IMR-90 (cell line): ENCODE measurements around the gene RPS3A. TPM values are rescaled to one million over a fixed set of nuclear protein-coding genes. Genes with fewer than 3 reads are reported as not detected.

Experiments used
- ATAC-seq: fragments of 200-7000 bp; cut with Tn5 transposase; 2 replicates; pipeline ENCODE4 v1.9.1; 2020; ENCODE audit warnings: low read depth, mild to moderate bottlenecking, moderate library complexity
- BruUV-seq: library from RNA; stranded (reverse); fragments of 400-500 nt; replicated peaks from 2 replicates; lab custom pipeline; 2021; lab: Mats Ljungman, UMichigan
- CTCF ChIA-PET: fragments of 300-600 bp; formaldehyde crosslinking; extraction: SDS; loops from one replicate; lab custom pipeline; 2021; ENCODE audit warnings: antibody characterized with exemption; lab: Yijun Ruan, JAX
- POLR2A ChIA-PET: fragments of 300-600 bp; sonication (Branson Sonifier 250); formaldehyde crosslinking; loops from one replicate; lab custom pipeline; 2022; ENCODE audit warnings: antibody characterized with exemption; ENCODE audit not compliant: unreplicated experiment; lab: Charles Lee
- DNase-seq: peaks from one replicate; pipeline ENCODE4 v3.0.0; 2013
- H2AFZ ChIP-seq: replicated peaks from 2 replicates; pipeline ENCODE3; 2013; ENCODE audit warnings: low read length, mild to moderate bottlenecking; ENCODE audit not compliant: poor library complexity
- H2AK5ac ChIP-seq: 2 replicates; pipeline ENCODE4 v1.6.1; 2013; ENCODE audit warnings: low read depth, low read length, inconsistent platforms
- H2AK9ac ChIP-seq: replicated peaks from 2 replicates; pipeline ENCODE3; 2013; ENCODE audit warnings: mild to moderate bottlenecking, low read depth, low read length, moderate library complexity; ENCODE audit not compliant: poor library complexity
- H2BK120ac ChIP-seq: 2 replicates; pipeline ENCODE4 v1.6.1; 2013; ENCODE audit warnings: low read depth, low read length, inconsistent platforms
- H2BK15ac ChIP-seq: 3 replicates; pipeline ENCODE4 v1.6.1; 2013; ENCODE audit warnings: low read depth, low read length, inconsistent platforms
- H2BK20ac ChIP-seq: 2 replicates; pipeline ENCODE4 v1.6.1; 2013; ENCODE audit warnings: low read depth, mild to moderate bottlenecking, inconsistent platforms, low read length, moderate library complexity
- H2BK5ac ChIP-seq: 2 replicates; pipeline ENCODE4 v1.6.1; 2013; ENCODE audit warnings: mild to moderate bottlenecking, low read depth, low read length, inconsistent platforms; ENCODE audit not compliant: poor library complexity, severe bottlenecking
- H3K14ac ChIP-seq: replicated peaks from 2 replicates; pipeline ENCODE4 v1.6.1; 2013; ENCODE audit warnings: low read depth, low read length, inconsistent platforms
- H3K18ac ChIP-seq: 2 replicates; pipeline ENCODE4 v1.6.1; 2013; ENCODE audit warnings: low read depth, low read length, control low read depth
- H3K23ac ChIP-seq: 2 replicates; pipeline ENCODE4 v1.6.1; 2013; ENCODE audit warnings: low read depth, low read length, inconsistent platforms
- H3K27ac ChIP-seq: 2 replicates; pipeline ENCODE4 v1.5.1; 2013; ENCODE audit warnings: mild to moderate bottlenecking, control low read depth, low read length; ENCODE audit not compliant: insufficient read depth
- H3K27me3 ChIP-seq: 2 replicates; pipeline ENCODE4 v1.6.1; 2013; ENCODE audit warnings: low read length; ENCODE audit not compliant: control insufficient read depth, insufficient read depth
- H3K36me3 ChIP-seq: 2 replicates; pipeline ENCODE4 v1.6.1; 2013; ENCODE audit warnings: low read length, mixed read lengths; ENCODE audit not compliant: control insufficient read depth, insufficient read depth
- H3K4ac ChIP-seq: 2 replicates; pipeline ENCODE4 v1.6.1; 2013; ENCODE audit warnings: low read depth, low read length, inconsistent platforms
- H3K4me1 ChIP-seq: 2 replicates; pipeline ENCODE4 v1.6.1; 2013; ENCODE audit warnings: low read length, mixed read lengths; ENCODE audit not compliant: control insufficient read depth, insufficient read depth
- H3K4me2 ChIP-seq: 2 replicates; pipeline ENCODE4 v1.6.1; 2013; ENCODE audit warnings: low read depth, mild to moderate bottlenecking, control low read depth, low read length, moderate library complexity
- H3K4me3 ChIP-seq: 2 replicates; pipeline ENCODE4 v1.5.1; 2013; ENCODE audit warnings: low read depth, mild to moderate bottlenecking, control low read depth, low read length, moderate library complexity; ENCODE audit not compliant: insufficient read depth
- H3K56ac ChIP-seq: 2 replicates; pipeline ENCODE4 v1.6.1; 2013; ENCODE audit warnings: low read length, inconsistent platforms; ENCODE audit not compliant: insufficient read depth; ENCODE audit errors: extremely low read depth
- H3K79me1 ChIP-seq, 2 experiments: 2 replicates each; pipeline ENCODE4 v1.6.1; 2013; ENCODE audit warnings: low read length in 2 of 2, inconsistent platforms in 1 of 2, low read depth in 1 of 2
- H3K9ac ChIP-seq: 2 replicates; pipeline ENCODE4 v1.6.1; 2013; ENCODE audit warnings: low read depth, low read length, control low read depth
- H3K9me1 ChIP-seq: 2 replicates; pipeline ENCODE4 v1.6.1; 2013; ENCODE audit warnings: low read length, inconsistent platforms; ENCODE audit not compliant: insufficient read depth
- H3K9me3 ChIP-seq: 2 replicates; pipeline ENCODE4 v1.6.1; 2013; ENCODE audit warnings: low read length; ENCODE audit not compliant: control insufficient read depth, insufficient read depth
- H4K20me1 ChIP-seq: 2 replicates; pipeline ENCODE4 v1.6.1; 2013; ENCODE audit warnings: low read length, inconsistent platforms; ENCODE audit not compliant: insufficient read depth
- H4K5ac ChIP-seq: 2 replicates; pipeline ENCODE4 v1.6.1; 2013; ENCODE audit warnings: mild to moderate bottlenecking, low read depth, low read length, control low read depth
- H4K8ac ChIP-seq, 2 experiments: 2 replicates each; pipeline ENCODE4 v1.6.1; 2013; ENCODE audit warnings: low read depth in 2 of 2, low read length in 2 of 2, control low read depth in 1 of 2, inconsistent platforms in 1 of 2
- H4K91ac ChIP-seq: 2 replicates; pipeline ENCODE4 v1.6.1; 2013; ENCODE audit warnings: low read depth, low read length, inconsistent platforms; ENCODE audit not compliant: insufficient read depth
- BHLHE40 ChIP-seq: fragments of 150-350 bp; IDR thresholded peaks from 2 replicates; pipeline ENCODE4 v1.6.1; 2016; ENCODE audit warnings: mild to moderate bottlenecking, low read depth, low read length
- CEBPB ChIP-seq: IDR thresholded peaks from 2 replicates; pipeline ENCODE4 v1.6.1; 2012; ENCODE audit warnings: low read depth, low read length, improper control_type of control experiment
- CHD1 ChIP-seq: IDR thresholded peaks from 2 replicates; pipeline ENCODE4 v1.6.1; 2012; ENCODE audit warnings: low read depth, low read length, improper control_type of control experiment
- MAFK ChIP-seq: IDR thresholded peaks from 2 replicates; pipeline ENCODE4 v1.6.1; 2012; ENCODE audit warnings: low read depth, low read length, improper control_type of control experiment
- MXI1 ChIP-seq: IDR thresholded peaks from 2 replicates; pipeline ENCODE4 v1.6.1; 2012; ENCODE audit warnings: low read depth, mild to moderate bottlenecking, low read length, moderate library complexity, borderline replicate concordance
- NFE2L2 ChIP-seq: fragments of 150-350 bp; IDR thresholded peaks from 2 replicates; pipeline ENCODE4 v1.6.1; 2016; ENCODE audit warnings: low read depth, mild to moderate bottlenecking, low read length
- RCOR1 ChIP-seq: IDR thresholded peaks from 2 replicates; pipeline ENCODE4 v1.6.1; 2012; ENCODE audit warnings: mild to moderate bottlenecking, low read length, improper control_type of control experiment; ENCODE audit not compliant: insufficient replicate concordance
- RFX5 ChIP-seq: IDR thresholded peaks from 2 replicates; pipeline ENCODE4 v1.8.0; 2012; ENCODE audit warnings: low read depth, mild to moderate bottlenecking, low read length, moderate library complexity
- WGBS, 2 experiments: methylation state at CpG; one replicate each; pipeline versions ENCODE4 v1.1.5 to v1.1.7; 2013; ENCODE audit warnings: missing lambda C conversion rate in 2 of 2; ENCODE audit not compliant: insufficient read length in 1 of 2; ENCODE audit errors: extremely low coverage in 2 of 2; 5-methylcytosine and 5-hydroxymethylcytosine counted together
- dilution Hi-C: fragments of 300-500 bp; cut with HindIII; formaldehyde crosslinking; loops from one replicate; pipeline ENCODE4 v1.14.3; 2018; ENCODE audit warnings: low sequenced_read_pairs; ENCODE audit not compliant: unreplicated experiment
- in situ Hi-C: fragments of 300-500 bp; cut with MboI; formaldehyde crosslinking; loops from 3 replicates; pipeline ENCODE4 v1.14.3; 2019; ENCODE audit warnings: low sequenced_read_pairs, inconsistent platforms, mixed read lengths
- intact Hi-C: fragments of 100-400 bp; cut with micrococcal nuclease; formaldehyde crosslinking; loops from 2 replicates; pipeline ENCODE4 v1.10.0; 2022
- polyA plus RNA-seq, 3 experiments: library from polyadenylated mRNA; depleted of rRNA; stranded (reverse); fragments of >200 nt; gene quantifications; 2 replicates each; pipeline ENCODE4 v1.2.3, GENCODE V29; 2012; ENCODE audit warnings: low replicate concordance in 1 of 3
- total RNA-seq: library from RNA; depleted of rRNA; stranded (reverse); fragments of >200 nt; gene quantifications from 2 replicates; pipeline ENCODE4 v1.2.3, GENCODE V29; 2012
- TF ChIP-seq, protein P1 (sequence below): fragments of 150-350 bp; IDR thresholded peaks from 2 replicates; pipeline ENCODE4 v1.6.1; 2017; ENCODE audit warnings: mild to moderate bottlenecking, antibody characterized with exemption, low read length, low read depth
- TF ChIP-seq, protein P2 (sequence below): conservative IDR thresholded peaks from 2 replicates; pipeline ENCODE4 v1.5.1; 2012; ENCODE audit warnings: mild to moderate bottlenecking, low read depth, low read length, improper control_type of control experiment
- TF ChIP-seq, protein P3 (sequence below): fragments of 150-350 bp; IDR thresholded peaks from 2 replicates; pipeline ENCODE4 v1.6.1; 2016; ENCODE audit warnings: low read depth, mild to moderate bottlenecking, low read length, moderate library complexity, borderline replicate concordance

RPS3A gene
- total and polyA plus RNA-seq, 2 of the 4 experiments (the other 2 are of a cell fraction), result 1,618 to 1,729 TPM

DNA sequence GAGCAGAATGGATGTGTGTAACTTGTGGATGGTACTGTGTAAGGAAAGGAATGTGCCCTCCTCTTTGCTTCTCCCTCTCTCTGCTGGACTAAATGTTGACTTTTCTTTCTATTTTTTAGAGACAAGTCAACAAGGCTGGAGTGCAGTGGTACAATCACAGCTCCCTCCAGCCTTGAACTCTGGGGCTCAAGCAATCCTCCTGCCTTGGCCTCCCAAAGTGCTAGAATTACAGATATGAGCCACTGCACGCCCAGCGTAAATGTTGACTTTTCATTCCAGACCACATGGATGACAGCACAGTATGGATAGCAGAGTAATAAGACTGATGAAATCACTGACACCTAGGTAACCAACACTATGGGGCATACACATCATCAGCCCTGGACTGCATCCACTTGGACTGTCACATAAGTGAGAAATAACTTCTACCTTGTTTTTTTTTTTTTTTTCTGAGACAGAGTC, 5.1 kb upstream of the RPS3A start:
- Histone ChIP-seq H3K9ac (no peak overlapping the region), H4K5ac (no peak overlapping the region), H3K23ac (no peak overlapping the region), H3K4ac (no peak overlapping the region), H3K27ac (no peak overlapping the region), H3K79me1 (no peaks in the 10 kb centered on the region), H3K9me1 (no peaks in the 10 kb centered on the region), H2AK5ac (no peak overlapping the region), H3K4me3 (no peak overlapping the region), H2BK120ac (no peak overlapping the region), H3K36me3 (no peaks in the 10 kb centered on the region), H3K18ac (no peak overlapping the region), H3K4me2 (no peak overlapping the region), H3K27me3 (no peaks in the 10 kb centered on the region), H3K56ac (no peak overlapping the region), H3K4me1 (no peaks in the 10 kb centered on the region), H2BK5ac (no peak overlapping the region), H2AFZ (no peak overlapping the region), H2AK9ac (no peak overlapping the region), H3K9me3 (no peaks in the 10 kb centered on the region), H4K91ac (no peak overlapping the region), H3K14ac (no peak overlapping the region), H2BK20ac (no peak overlapping the region), H2BK15ac (no peak overlapping the region), H4K8ac (no peak overlapping the region), H4K20me1 (no peaks in the 10 kb centered on the region)
- WGBS, 2 experiments, result no CpG with 5 or more reads among the region's 2 CpGs
- dilution Hi-C loops (no loop called here), intact Hi-C loops (loop anchor here (10.0 kb wide), 1 partner anchor 1110 kb away; no protein-coding TSS in a partner anchor), in situ Hi-C loops (no loop called here)
- BruUV-seq, result no TSS peak
- ATAC-seq (no peak; the same call in 1 of the 2 replicates), DNase-seq (no peak)
- POLR2A ChIA-PET, result no interaction called here
- TF ChIP-seq, protein P1, sequence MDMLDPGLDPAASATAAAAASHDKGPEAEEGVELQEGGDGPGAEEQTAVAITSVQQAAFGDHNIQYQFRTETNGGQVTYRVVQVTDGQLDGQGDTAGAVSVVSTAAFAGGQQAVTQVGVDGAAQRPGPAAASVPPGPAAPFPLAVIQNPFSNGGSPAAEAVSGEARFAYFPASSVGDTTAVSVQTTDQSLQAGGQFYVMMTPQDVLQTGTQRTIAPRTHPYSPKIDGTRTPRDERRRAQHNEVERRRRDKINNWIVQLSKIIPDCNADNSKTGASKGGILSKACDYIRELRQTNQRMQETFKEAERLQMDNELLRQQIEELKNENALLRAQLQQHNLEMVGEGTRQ, result no peak
- TF ChIP-seq CEBPB (no peak), RFX5 (no peak), MXI1 (no peak), CHD1 (no peak), MAFK (no peak), RCOR1 (no peak), NFE2L2 (no peak), BHLHE40 (no peak)
- TF ChIP-seq, protein P2, sequence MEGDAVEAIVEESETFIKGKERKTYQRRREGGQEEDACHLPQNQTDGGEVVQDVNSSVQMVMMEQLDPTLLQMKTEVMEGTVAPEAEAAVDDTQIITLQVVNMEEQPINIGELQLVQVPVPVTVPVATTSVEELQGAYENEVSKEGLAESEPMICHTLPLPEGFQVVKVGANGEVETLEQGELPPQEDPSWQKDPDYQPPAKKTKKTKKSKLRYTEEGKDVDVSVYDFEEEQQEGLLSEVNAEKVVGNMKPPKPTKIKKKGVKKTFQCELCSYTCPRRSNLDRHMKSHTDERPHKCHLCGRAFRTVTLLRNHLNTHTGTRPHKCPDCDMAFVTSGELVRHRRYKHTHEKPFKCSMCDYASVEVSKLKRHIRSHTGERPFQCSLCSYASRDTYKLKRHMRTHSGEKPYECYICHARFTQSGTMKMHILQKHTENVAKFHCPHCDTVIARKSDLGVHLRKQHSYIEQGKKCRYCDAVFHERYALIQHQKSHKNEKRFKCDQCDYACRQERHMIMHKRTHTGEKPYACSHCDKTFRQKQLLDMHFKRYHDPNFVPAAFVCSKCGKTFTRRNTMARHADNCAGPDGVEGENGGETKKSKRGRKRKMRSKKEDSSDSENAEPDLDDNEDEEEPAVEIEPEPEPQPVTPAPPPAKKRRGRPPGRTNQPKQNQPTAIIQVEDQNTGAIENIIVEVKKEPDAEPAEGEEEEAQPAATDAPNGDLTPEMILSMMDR, result no peak
- TF ChIP-seq, protein P3, sequence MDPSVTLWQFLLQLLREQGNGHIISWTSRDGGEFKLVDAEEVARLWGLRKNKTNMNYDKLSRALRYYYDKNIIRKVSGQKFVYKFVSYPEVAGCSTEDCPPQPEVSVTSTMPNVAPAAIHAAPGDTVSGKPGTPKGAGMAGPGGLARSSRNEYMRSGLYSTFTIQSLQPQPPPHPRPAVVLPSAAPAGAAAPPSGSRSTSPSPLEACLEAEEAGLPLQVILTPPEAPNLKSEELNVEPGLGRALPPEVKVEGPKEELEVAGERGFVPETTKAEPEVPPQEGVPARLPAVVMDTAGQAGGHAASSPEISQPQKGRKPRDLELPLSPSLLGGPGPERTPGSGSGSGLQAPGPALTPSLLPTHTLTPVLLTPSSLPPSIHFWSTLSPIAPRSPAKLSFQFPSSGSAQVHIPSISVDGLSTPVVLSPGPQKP, result no peak
- CTCF ChIA-PET, result no interaction called here
